T47D (cell line): ENCODE results near the gene GPR162.

Experiments
- DNase-seq, 2 experiments: peaks; one replicate each; pipeline versions ENCODE4 v3.0.0 to v3.0.0-alpha.2; 2011 to 2012; ENCODE audit warnings: low read depth in 1 of 2, low spot score in 1 of 2
- JUND ChIP-seq: IDR thresholded peaks from 2 replicates; pipeline ENCODE4 v1.6.1; 2012; ENCODE audit warnings: low read depth
- in situ Hi-C: cut with HindIII; loops from 2 replicates; pipeline ENCODE4 v1.10.0; 2016; ENCODE audit warnings: low sequenced_read_pairs, low pct_unique_long_range_greater_than_20kb

GPR162 gene

DNA sequence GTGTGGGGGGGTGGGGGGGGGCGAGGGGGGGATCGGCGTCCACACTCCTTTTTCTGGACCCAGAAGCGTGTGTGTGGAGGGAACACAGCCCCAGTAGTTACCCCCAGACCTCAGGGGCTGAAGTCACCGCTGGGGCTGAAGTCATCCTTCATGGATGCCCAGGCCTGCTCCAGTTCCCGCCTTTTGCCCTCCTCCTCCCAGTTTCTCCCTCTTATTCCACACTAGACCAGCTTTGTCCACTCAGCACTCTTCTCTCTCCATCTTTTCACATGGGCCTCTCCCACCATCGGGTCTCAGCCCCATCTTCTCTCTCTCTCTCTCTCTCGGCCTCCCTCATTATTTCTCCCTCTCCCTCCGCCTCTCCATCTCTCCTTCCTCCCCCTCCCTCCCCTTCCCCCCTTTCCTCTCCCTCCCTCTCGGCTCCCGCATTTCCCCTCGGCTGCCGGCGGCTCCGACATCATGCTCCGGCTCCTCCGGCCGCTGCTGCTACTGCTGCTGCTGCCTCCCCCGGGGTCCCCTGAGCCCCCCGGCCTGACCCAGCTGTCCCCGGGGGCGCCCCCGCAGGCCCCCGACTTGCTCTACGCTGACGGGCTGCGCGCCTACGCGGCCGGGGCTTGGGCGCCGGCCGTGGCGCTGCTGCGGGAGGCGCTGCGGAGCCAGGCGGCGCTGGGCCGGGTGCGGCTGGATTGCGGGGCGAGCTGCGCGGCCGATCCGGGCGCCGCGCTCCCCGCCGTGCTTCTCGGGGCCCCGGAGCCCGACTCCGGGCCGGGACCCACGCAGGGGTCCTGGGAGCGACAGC is 6.6 kb downstream of the GPR162 start, which contains the start of gene P3H3:
Gene P3H3, plus strand, starts transcription at position 426 of the 799 bp plus-strand sequence. Its CDS starts 34 bp downstream, at position 460.
- TF ChIP-seq JUND: no peak
- in situ Hi-C loops: no loop called here
- DNase-seq: no peak

DNA sequence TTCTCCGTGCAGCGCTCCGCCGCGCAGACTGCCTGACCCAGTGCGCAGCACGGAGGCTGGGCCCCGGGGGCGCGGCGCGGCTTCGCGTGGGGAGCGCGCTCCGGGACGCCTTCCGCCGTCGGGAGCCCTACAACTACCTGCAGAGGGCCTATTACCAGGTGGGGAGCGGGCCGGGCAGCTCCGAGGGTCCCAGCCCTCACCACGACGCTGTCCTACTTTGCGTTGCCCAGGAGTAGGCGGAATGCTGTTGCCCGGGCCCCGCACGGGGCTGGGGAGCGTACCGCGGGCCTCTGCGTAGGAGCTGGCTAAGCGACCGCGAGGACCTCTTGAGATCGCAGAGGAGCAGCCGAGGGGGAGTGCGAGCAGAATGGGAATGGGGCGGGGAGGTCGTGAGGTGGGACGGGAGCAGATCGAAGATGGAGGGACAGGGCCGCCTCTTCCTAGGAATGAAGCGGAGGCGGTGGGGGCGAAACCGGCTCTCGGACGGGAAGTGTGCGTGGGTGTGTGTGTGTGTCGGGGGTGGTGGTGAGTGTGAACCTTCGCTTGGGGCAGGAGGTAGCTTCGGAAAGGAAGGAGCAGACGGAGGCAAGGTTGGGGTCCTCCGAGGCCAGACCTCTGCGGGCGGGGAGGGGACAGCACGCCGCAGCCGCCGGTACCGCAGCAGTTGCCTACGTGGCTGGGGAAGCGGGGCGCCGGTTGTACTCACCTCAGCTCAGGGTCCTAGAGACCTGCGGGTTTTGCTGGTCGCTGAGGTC is 7.3 kb downstream of the GPR162 start:
- DNase-seq: no peak
- in situ Hi-C loops: no loop called here
- TF ChIP-seq JUND: no peak

DNA sequence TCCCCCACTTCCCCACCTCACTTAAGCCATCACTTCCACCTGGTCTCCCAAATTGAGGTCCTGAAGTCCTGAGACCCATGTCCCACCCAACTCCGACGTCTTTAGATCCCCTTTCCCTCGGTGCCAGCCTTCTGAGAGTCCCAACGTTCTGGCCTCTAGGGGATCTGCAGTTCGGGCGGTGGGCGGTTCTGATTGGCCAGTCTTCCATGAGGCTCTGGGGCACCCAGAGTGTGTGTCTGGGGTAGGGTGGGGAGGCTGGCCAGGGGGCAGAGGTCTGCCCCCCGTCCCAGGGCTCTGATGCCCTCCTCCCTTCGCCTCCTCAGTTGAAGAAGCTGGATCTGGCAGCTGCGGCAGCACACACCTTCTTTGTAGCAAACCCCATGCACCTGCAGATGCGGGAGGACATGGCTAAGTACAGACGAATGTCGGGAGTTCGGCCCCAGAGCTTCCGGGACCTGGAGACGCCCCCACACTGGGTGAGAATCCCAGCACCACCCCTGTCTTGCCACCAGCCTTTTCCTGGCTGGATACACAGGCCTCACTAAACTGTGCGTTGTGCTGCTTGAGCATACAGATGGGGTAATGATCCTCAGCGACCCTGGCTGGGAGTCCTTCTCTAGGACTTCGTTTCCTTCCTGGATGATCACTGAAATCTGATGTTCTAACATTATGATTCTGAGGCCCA is 8.1 kb downstream of the GPR162 start:
- DNase-seq: no peak
- in situ Hi-C loops: no loop called here
- no peak for TF ChIP-seq JUND

DNA sequence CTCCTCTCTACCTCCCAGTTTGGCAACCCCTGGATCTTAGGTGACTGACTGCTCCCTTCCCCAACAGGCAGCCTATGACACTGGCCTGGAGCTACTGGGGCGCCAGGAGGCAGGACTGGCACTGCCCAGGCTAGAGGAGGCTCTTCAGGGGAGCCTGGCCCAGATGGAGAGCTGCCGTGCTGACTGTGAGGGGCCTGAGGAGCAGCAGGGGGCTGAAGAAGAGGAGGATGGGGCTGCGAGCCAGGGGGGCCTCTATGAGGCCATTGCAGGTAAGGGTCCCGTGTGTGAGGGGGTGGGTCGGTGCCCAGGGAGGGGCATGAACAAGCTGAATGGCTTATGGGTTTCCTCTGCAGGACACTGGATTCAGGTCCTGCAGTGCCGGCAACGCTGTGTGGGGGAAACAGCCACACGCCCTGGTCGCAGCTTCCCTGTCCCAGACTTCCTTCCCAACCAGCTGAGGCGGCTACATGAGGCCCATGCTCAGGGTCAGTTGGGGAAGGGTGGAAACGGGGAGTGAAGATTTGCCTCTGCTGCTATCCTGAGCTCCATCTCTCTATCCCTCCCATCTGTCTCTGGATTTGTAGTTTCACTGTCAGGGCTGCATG is 8.8 kb downstream of the GPR162 start:
- no peak for TF ChIP-seq JUND
- DNase-seq: no peak
- in situ Hi-C loops: no loop called here

DNA sequence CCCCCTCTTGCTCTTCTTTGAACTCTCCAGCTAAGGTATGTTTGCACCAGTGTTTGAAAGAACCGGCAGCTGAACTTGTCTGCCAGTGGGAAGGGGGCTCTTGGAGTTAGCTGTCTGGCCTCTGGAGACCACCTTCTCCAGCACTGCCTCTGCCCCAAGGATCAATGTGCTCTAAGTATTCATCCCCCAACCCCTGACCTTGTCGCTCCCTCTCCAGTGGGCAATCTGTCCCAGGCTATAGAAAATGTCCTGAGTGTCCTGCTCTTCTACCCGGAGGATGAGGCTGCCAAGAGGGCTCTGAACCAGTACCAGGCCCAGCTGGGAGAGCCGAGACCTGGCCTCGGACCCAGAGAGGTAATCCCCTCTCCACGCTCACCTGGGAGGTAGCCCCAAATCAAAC is 9.4 kb downstream of the GPR162 start:
- in situ Hi-C loops: no loop called here

DNA sequence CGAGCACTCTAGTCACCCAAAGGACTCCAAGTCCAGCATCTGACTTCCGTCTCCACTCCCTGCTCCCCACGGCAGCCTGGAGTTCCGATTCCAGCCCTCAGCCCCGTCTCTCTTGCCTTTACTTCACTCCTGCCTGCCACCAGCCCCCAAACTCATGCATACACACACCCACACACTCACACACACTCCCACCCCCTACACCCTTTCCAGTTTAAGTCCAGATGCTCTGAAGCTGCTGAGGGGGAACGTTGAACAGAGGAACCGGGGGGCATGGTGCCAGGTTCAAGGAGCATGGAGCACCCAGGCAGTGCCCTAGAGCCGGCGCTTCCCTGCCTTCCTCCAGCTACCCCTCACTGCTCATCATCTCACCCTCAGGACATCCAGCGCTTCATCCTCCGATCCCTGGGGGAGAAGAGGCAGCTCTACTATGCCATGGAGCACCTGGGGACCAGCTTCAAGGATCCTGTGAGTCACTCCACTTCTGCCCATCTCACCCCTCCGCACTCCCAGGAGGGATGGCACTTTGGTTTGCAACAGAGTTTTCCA is 9.9 kb downstream of the GPR162 start:
- in situ Hi-C loops: no loop called here
- no peak for DNase-seq
- no peak for TF ChIP-seq JUND

More for the DNA sequence above, 9.4 kb downstream of the GPR162 start:
- TF ChIP-seq JUND: no peak
- DNase-seq: no peak

DNA sequence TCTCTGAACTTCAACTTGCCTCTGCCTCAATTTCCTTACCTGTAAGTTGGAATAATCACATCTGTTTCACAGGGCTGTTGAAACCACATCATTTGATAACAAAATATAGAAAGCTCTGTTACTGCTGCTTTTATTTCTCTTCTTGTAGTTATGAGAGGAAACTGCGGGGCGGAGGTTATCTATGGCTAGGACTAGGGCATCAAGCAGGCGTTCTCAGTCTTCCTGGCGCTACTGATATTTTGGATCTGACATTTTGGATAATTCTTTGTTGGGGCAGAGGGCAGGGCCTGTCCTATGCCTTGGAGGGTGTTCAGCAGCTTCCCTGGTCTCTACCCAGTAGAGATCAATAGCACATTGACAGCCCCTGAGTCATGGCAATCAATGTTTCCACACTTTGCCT is 10.5 kb downstream of the GPR162 start:
- in situ Hi-C loops: no loop called here
- TF ChIP-seq JUND: no peak
- no peak for DNase-seq

DNA sequence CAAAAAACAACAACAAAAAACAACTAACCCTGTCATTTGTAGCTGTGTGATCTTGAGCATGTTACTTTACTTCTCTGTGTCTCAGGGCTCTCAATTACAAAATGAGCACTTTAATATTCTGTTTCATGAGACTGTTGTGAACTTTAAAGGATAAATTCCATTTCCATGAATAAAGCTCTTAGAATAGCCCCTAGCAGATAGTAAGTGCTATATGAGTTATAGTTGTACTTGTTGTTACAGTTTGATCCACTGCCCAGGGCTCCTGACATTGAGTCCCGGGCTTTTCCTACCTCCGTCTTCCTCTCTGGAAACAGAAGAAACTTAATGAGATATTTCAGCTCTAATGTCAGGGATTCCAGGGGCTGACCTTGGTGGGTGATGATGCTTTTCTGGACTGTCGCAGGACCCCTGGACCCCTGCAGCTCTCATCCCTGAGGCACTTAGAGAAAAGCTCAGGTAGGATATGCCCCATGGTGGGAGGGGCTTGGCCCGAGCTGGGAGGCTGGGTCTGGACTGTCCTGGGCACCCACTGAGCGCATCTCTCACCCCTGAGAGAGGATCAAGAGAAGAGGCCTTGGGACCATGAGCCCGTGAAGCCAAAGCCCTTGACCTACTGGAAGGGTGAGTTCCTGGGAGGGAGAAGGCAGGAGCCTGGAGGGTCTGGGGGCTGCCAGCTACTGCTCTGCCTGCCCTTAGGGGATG is 11.7 kb downstream of the GPR162 start:
- no peak for DNase-seq
- in situ Hi-C loops: no loop called here
- no peak for TF ChIP-seq JUND

DNA sequence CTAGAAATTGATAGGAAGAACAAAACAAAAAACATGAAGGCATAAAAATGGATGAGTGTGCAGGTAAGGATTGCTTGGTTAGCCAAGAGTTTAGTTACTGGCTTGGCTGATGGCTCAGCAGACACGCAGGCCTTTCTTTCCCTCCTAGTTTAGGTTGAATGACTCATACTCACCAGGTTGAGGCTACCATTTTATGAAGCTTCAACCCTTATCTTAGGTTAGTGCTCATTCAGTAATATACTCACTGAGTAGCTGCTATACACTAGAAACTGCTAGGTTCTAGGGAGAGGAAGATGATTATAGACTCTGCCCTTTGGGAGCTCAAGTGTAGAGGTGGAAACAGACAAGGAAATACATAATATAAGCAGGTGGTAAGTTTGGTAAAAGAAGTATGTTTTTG is 12.6 kb downstream of the GPR162 start:
- no peak for DNase-seq
- no peak for TF ChIP-seq JUND
- in situ Hi-C loops: no loop called here

DNA sequence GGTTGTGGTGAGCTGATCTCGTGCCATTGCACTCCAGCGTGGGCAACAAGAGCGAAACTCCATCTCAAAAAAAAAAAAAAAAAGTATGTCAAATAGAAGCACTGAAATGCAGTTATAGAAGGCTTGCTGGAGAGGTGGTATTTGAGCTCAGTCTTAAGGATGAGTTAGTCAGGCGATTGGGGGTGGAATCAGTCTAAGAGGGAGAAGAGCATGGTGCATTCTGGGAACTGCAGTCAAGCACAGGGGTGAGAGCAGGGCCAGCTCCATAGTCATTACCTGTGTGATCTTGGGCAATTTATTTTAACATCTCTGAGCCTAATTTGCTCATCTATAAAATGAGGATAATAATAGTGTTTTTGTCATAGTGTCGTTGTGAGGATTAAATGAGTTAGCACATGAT is 13.3 kb downstream of the GPR162 start:
- in situ Hi-C loops: no loop called here
- no peak for DNase-seq
- TF ChIP-seq JUND: no peak

DNA sequence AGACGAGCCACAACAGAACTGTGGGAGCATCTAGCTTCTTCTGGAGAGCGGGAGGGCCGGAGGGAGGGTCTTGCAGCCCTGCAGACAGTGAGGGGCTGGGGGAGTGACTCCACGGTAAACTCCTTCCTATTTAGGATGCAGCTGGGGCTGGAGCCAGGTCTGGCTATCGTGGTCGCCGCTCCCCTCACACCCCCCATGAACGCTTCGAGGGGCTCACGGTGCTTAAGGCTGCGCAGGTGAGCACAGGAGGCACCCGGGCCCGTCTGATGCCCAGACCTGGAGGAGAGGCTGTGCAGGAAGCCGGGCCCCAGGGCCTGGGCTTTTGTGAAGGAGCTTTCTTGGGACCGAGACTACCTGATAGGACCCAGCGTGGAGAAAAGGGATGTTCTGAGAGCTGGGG is 15.2 kb downstream of the GPR162 start:
- DNase-seq: no peak
- no peak for TF ChIP-seq JUND
- in situ Hi-C loops: no loop called here
